Transverse colon (tissue), 4 donors: ENCODE measurements around the gene DPF3. TPM values are rescaled to one million over a fixed set of nuclear protein-coding genes. Genes with fewer than 3 reads are reported as not detected.

Experiments
- DNase-seq: peaks from one replicate; pipeline ENCODE4 v3.0.0-alpha.2; 2019
- H3K27ac ChIP-seq, 4 donors: fragments of 200-600 bp; sonication (generic); 2 replicates each; pipeline ENCODE4 v1.5.1; 2016 to 2018; ENCODE audit warnings: inconsistent platforms in 4 of 4
- H3K27me3 ChIP-seq: fragments of 200-600 bp; sonication (generic); 2 replicates; pipeline ENCODE4 v1.5.1; 2017; ENCODE audit warnings: inconsistent platforms
- H3K36me3 ChIP-seq, 4 donors: fragments of 200-600 bp; sonication (generic); 2 replicates each; pipeline ENCODE4 v1.5.1; 2017 to 2019; ENCODE audit warnings: inconsistent platforms in 4 of 4
- H3K4me1 ChIP-seq, 4 donors: fragments of 200-600 bp; sonication (generic); 2 replicates each; pipeline ENCODE4 v1.5.1; 2017 to 2020; ENCODE audit warnings: inconsistent platforms in 4 of 4
- H3K4me3 ChIP-seq, 4 donors: fragments of 200-600 bp; sonication (generic); 1 replicate in 1 of 4; 2 replicates in 3 of 4; pipeline versions ENCODE4 v1.5.1 to v1.6.1; 2017 to 2019; ENCODE audit warnings: inconsistent platforms in 4 of 4
- H3K9me3 ChIP-seq, 2 donors: fragments of 200-600 bp; sonication (generic); 2 replicates each; pipeline ENCODE4 v1.5.1; 2017 to 2019; ENCODE audit warnings: inconsistent platforms in 2 of 2
- CTCF ChIP-seq, 5 experiments: fragments of 200-600 bp in 3 of 5; fragments of 450-650 bp in 2 of 5; sonication (generic) in 3 of 5; IDR thresholded peaks; 1 replicate in 2 of 5; 2 replicates in 3 of 5; pipeline ENCODE4 v1.5.1; 2016 to 2017; ENCODE audit warnings: antibody characterized with exemption in 5 of 5, inconsistent platforms in 3 of 5, mild to moderate bottlenecking in 2 of 5, moderate library complexity in 1 of 5
- EP300 ChIP-seq: sonication (generic); formaldehyde crosslinking; IDR thresholded peaks from one replicate; pipeline ENCODE4 v1.6.1; 2017; ENCODE audit warnings: antibody characterized with exemption, low read depth
- POLR2A ChIP-seq: fragments of 450-650 bp; IDR thresholded peaks from one replicate; pipeline ENCODE4 v1.6.1; 2016; ENCODE audit warnings: antibody characterized with exemption, mild to moderate bottlenecking, moderate library complexity
- POLR2AphosphoS5 ChIP-seq, 3 donors: sonication (generic); formaldehyde crosslinking; IDR thresholded peaks; one replicate each; pipeline ENCODE4 v1.6.1; 2016; ENCODE audit warnings: antibody characterized with exemption in 3 of 3
- WGBS, 2 donors: methylation state at CpG; one replicate each; pipeline ENCODE4 v1.1.5; 2018; ENCODE audit warnings: low coverage in 1 of 2; 5-methylcytosine and 5-hydroxymethylcytosine counted together
- in situ Hi-C, 4 donors: fragments of 200-750 bp; cut with MboI; loops; one replicate each; pipeline versions ENCODE4 v1.15.0 to v1.15.1; 2017; ENCODE audit warnings: low sequenced_read_pairs in 3 of 4, low pct_ligation_motif_present in 1 of 4, low pct_unique_long_range_greater_than_20kb in 1 of 4
- intact Hi-C: fragments of 100-400 bp; cut with DNase I; formaldehyde crosslinking; loops from one replicate; pipeline ENCODE4 v1.15.1; 2023; ENCODE audit warnings: low total_unique reads
- total RNA-seq, 4 donors: library from RNA; depleted of rRNA; stranded (reverse); fragments of >200 nt; gene quantifications; one replicate each; pipeline ENCODE4 v1.1.0, GENCODE V29; 2016

Gene DPF3
- total RNA-seq, 4 donors from 2014 or later, result 7.1 to 23.5 (median 10.9) TPM

- H3K4me3 ChIP-seq, result no peak overlapping the region
- no peaks in the 10 kb centered on the region for H3K36me3 ChIP-seq
- in situ Hi-C loops (no loop called here), intact Hi-C loops (no loop called here)
- 57 to 82% methylated on average over 1 of the region's 1 CpG for WGBS, 2 donors
- no peaks in the 10 kb centered on the region for H3K4me1 ChIP-seq
- TF ChIP-seq POLR2A, result no peak
- no peak for TF ChIP-seq EP300
- no peak for TF ChIP-seq POLR2AphosphoS5 (IDR thresholded peaks at IDR 0.05)
- no peak for TF ChIP-seq CTCF (IDR thresholded peaks at IDR 0.05)
- no peak overlapping the region for H3K27ac ChIP-seq
- H3K9me3 ChIP-seq, result no peaks in the 10 kb centered on the region
- no peak for DNase-seq
- no peaks in the 10 kb centered on the region for H3K27me3 ChIP-seq
These were observed 236.5 kb downstream of the DPF3 start for GRCh38 chr14:72657214-72657921.

GRCh38 chr14:72653026-72653425, 240.9 kb downstream of the DPF3 start:
- TF ChIP-seq CTCF (IDR thresholded peaks at IDR 0.05) (no peak), EP300 (no peak), POLR2AphosphoS5 (IDR thresholded peaks at IDR 0.05) (no peak), POLR2A (no peak)
- H3K4me3 ChIP-seq, result no peak overlapping the region
- no peak overlapping the region for H3K27ac ChIP-seq
- H3K36me3 ChIP-seq, result no peaks in the 10 kb centered on the region
- no peaks in the 10 kb centered on the region for H3K27me3 ChIP-seq
- H3K4me1 ChIP-seq, result peaks cover 0 to 4% (median 0%) of the 10 kb centered on the region in 4 donors
- no peak for DNase-seq
- intact Hi-C loops, result no loop called here
- 89% methylated on average over 8 of the region's 8 CpGs; no CpG with 5 or more reads in 1 of the 2 donors for WGBS, 2 donors
- in situ Hi-C loops, result no loop called here
- H3K9me3 ChIP-seq, result no peaks in the 10 kb centered on the region

- Histone ChIP-seq H3K9me3 (no peaks in the 10 kb centered on the region), H3K27me3 (no peaks in the 10 kb centered on the region), H3K36me3 (no peaks in the 10 kb centered on the region), H3K4me3 (no peak overlapping the region), H3K4me1 (peaks cover 0 to 4% (median 0%) of the 10 kb centered on the region in 4 donors), H3K27ac (no peak overlapping the region)
- no peak for DNase-seq
- no peak for TF ChIP-seq POLR2AphosphoS5 (IDR thresholded peaks at IDR 0.05)
- TF ChIP-seq CTCF (IDR thresholded peaks at IDR 0.05), result no peak
- TF ChIP-seq EP300, result no peak
- no peak for TF ChIP-seq POLR2A
- 82 to 87% methylated on average over 2 to 4 of the region's 4 CpGs for WGBS, 2 donors
- in situ Hi-C loops, result no loop called here
- intact Hi-C loops, result no loop called here
These were observed 241.7 kb downstream of the DPF3 start for GRCh38 chr14:72652179-72652578.

GRCh38 chr14:72651714-72652113, 242.2 kb downstream of the DPF3 start:
- intact Hi-C loops, result no loop called here
- H3K4me3 ChIP-seq, result no peak overlapping the region
- H3K9me3 ChIP-seq, result no peaks in the 10 kb centered on the region
- TF ChIP-seq POLR2AphosphoS5 (IDR thresholded peaks at IDR 0.05) (no peak), POLR2A (no peak), CTCF (IDR thresholded peaks at IDR 0.05) (no peak), EP300 (no peak)
- DNase-seq, result no peak
- H3K27me3 ChIP-seq, result no peaks in the 10 kb centered on the region
- no peaks in the 10 kb centered on the region for H3K36me3 ChIP-seq
- H3K27ac ChIP-seq, result no peak overlapping the region
- H3K4me1 ChIP-seq, result peaks cover 0 to 4% (median 0%) of the 10 kb centered on the region in 4 donors
- 79 to 96% methylated on average over 3 to 5 of the region's 5 CpGs for WGBS, 2 donors
- in situ Hi-C loops, result no loop called here
